Naive thymus-derived CD4-positive, alpha-beta T cell (primary cell): ENCODE results near the gene ACSF3. TPM values are rescaled to one million over a fixed set of nuclear protein-coding genes. Genes with fewer than 3 reads are reported as not detected.
"Not testable (repeated sequence)": the region's sequence is repeated elsewhere in the genome, so short reads cannot be mapped to it uniquely, and the experiment has no call there.

Experiments
- ATAC-seq: fragments of 150-1000 bp; cut with Tn5 transposase; 2 replicates; pipeline ENCODE4 v1.10.0; 2021; ENCODE audit warnings: mild to moderate bottlenecking, moderate library complexity
- CTCF ChIA-PET: fragments of 350-600 bp; sonication (Branson Sonifier 250); formaldehyde crosslinking; loops from one replicate; lab custom pipeline; 2021; ENCODE audit warnings: antibody characterized with exemption; lab: Charles Lee
- POLR2A ChIA-PET: fragments of 350-600 bp; sonication (Branson Sonifier 250); formaldehyde crosslinking; loops from one replicate; lab custom pipeline; 2021; ENCODE audit warnings: antibody characterized with exemption, inconsistent platforms; lab: Charles Lee
- DNase-seq, 9 donors: peaks; one replicate each; pipeline versions ENCODE4 v3.0.0 to v3.0.0-alpha.2; 2020 to 2022; ENCODE audit warnings: mixed read lengths in 1 of 9
- H3K27ac ChIP-seq: one replicate; pipeline ENCODE4 v1.7.0; 2013; ENCODE audit warnings: mild to moderate bottlenecking, low read depth, low read length, moderate library complexity
- H3K27me3 ChIP-seq, 2 donors: one replicate each; pipeline ENCODE4 v1.7.0; 2013; ENCODE audit warnings: low read length in 2 of 2, mild to moderate bottlenecking in 2 of 2, moderate library complexity in 2 of 2; ENCODE audit not compliant: control insufficient read depth in 2 of 2, insufficient read depth in 2 of 2
- H3K36me3 ChIP-seq, 3 experiments: 1 replicate in 2 of 3; 2 replicates in 1 of 3; pipeline ENCODE4 v1.7.0; 2013; ENCODE audit warnings: low read length in 3 of 3, mild to moderate bottlenecking in 3 of 3, moderate library complexity in 1 of 3; ENCODE audit not compliant: insufficient read depth in 3 of 3, control insufficient read depth in 2 of 3
- H3K4me1 ChIP-seq, 2 donors: one replicate each; pipeline ENCODE4 v1.7.0; 2013; ENCODE audit warnings: low read length in 2 of 2, mild to moderate bottlenecking in 2 of 2, moderate library complexity in 1 of 2; ENCODE audit not compliant: control insufficient read depth in 2 of 2, insufficient read depth in 2 of 2
- H3K4me3 ChIP-seq: 2 replicates; pipeline ENCODE4 v1.7.0; 2013; ENCODE audit warnings: mild to moderate bottlenecking, low read length
- H3K9me3 ChIP-seq, 3 experiments: 1 replicate in 2 of 3; 2 replicates in 1 of 3; pipeline ENCODE4 v1.7.0; 2013; ENCODE audit warnings: low read length in 3 of 3; ENCODE audit not compliant: control insufficient read depth in 2 of 3
- H3K27ac Mint-ChIP-seq, 9 donors: one replicate each; pipeline ENCODE4 v1.8.0; 2020 to 2022; ENCODE audit warnings: mixed read lengths in 9 of 9, mild to moderate bottlenecking in 8 of 9, moderate library complexity in 5 of 9, inconsistent platforms in 2 of 9
- H3K27me3 Mint-ChIP-seq, 5 donors: one replicate each; pipeline ENCODE4 v1.8.0; 2021 to 2022; ENCODE audit warnings: mixed read lengths in 5 of 5, mild to moderate bottlenecking in 1 of 5
- H3K36me3 Mint-ChIP-seq, 5 donors: one replicate each; pipeline ENCODE4 v1.8.0; 2020 to 2022; ENCODE audit warnings: mixed read lengths in 5 of 5, mild to moderate bottlenecking in 3 of 5, inconsistent platforms in 1 of 5
- H3K4me1 Mint-ChIP-seq, 7 donors: one replicate each; pipeline ENCODE4 v1.8.0; 2020 to 2022; ENCODE audit warnings: mixed read lengths in 7 of 7, mild to moderate bottlenecking in 3 of 7, inconsistent platforms in 1 of 7
- H3K4me3 Mint-ChIP-seq, 10 donors: one replicate each; pipeline ENCODE4 v1.8.0; 2020 to 2022; ENCODE audit warnings: mild to moderate bottlenecking in 10 of 10, mixed read lengths in 10 of 10, moderate library complexity in 6 of 10, inconsistent platforms in 2 of 10
- H3K9me3 Mint-ChIP-seq, 11 donors: one replicate each; pipeline ENCODE4 v1.8.0; 2020 to 2022; ENCODE audit warnings: mixed read lengths in 11 of 11, mild to moderate bottlenecking in 4 of 11, inconsistent platforms in 1 of 11, moderate library complexity in 1 of 11
- intact Hi-C, 2 donors: fragments of 100-400 bp; cut with micrococcal nuclease; formaldehyde crosslinking; loops; one replicate each; pipeline ENCODE4 v1.15.1; 2023
- polyA plus RNA-seq, 2 donors: library from polyadenylated mRNA; unstranded; fragments of 300-500 nt; fragmentation: Illumina TruSeq; gene quantifications; one replicate each; pipeline ENCODE4 v1.2.3, GENCODE V29; 2021
- total RNA-seq, 6 experiments: library from RNA in 5 of 6; stranded (reverse) in 5 of 6; gene quantifications; 1 replicate in 5 of 6; 2 replicates in 1 of 6; pipeline ENCODE4 v1.2.3 and lab custom pipeline; 2021 to 2026

Gene ACSF3
- total and polyA plus RNA-seq, 7 experiments from 2014 or later = 26.2 to 84.1 (median 68.5) TPM

GRCh38 chr16:89161763-89162713, 68.4 kb downstream of the ACSF3 start:
- Histone ChIP-seq H3K36me3 (no peaks in the 10 kb centered on the region), H3K27me3 (no peaks in the 10 kb centered on the region), H3K9me3 (no peaks in the 10 kb centered on the region), H3K4me1 (peaks cover 0 to under 1% of the 10 kb centered on the region in 2 donors), H3K4me3 (no peak overlapping the region), H3K27ac (no peak overlapping the region)
- intact Hi-C loops = no loop called here
- Mint-ChIP-seq H3K36me3 (no peaks in the 10 kb centered on the region), H3K27ac (peak overlapping the region in 5 of 9 donors; percentile 25 to 80 (median 49)), H3K4me1 (peaks cover 0 to 10% (median 2%) of the 10 kb centered on the region in 7 donors), H3K9me3 (peaks cover 0 to 10% (median 0%) of the 10 kb centered on the region in 11 donors), H3K27me3 (peaks cover 0 to 6% (median 0%) of the 10 kb centered on the region in 5 donors), H3K4me3 (peak overlapping the region in 1 of 10 donors; percentile 48)
- ATAC-seq (no peak), DNase-seq (no peak)
- ChIA-PET CTCF (no interaction called here), POLR2A (no interaction called here)

- Mint-ChIP-seq H3K9me3 (peaks cover 0 to 5% (median 0%) of the 10 kb centered on the region in 11 donors), H3K27ac (no peak overlapping the region), H3K4me1 (peaks cover 0 to 6% (median 2%) of the 10 kb centered on the region in 7 donors), H3K27me3 (peaks cover 0 to 6% (median 0%) of the 10 kb centered on the region in 5 donors), H3K36me3 (no peaks in the 10 kb centered on the region), H3K4me3 (no peak overlapping the region)
- Histone ChIP-seq H3K4me3 (no peak overlapping the region), H3K36me3 (no peaks in the 10 kb centered on the region), H3K27ac (no peak overlapping the region), H3K4me1 (peaks cover 0 to 8% of the 10 kb centered on the region in 2 donors), H3K9me3 (no peaks in the 10 kb centered on the region), H3K27me3 (no peaks in the 10 kb centered on the region)
- ATAC-seq (no peak), DNase-seq (no peak)
- ChIA-PET POLR2A (no interaction called here), CTCF (no interaction called here)
- intact Hi-C loops = no loop called here
Observed at GRCh38 chr16:89163297-89163696, 69.6 kb downstream of the ACSF3 start.

- intact Hi-C loops = no loop called here
- ChIA-PET POLR2A (no interaction called here), CTCF (interaction anchor here (1.2 kb wide), 1 partner anchor 220 kb away, joined by 4 read pairs; no protein-coding TSS in a partner anchor)
- Histone ChIP-seq H3K36me3 (no peaks in the 10 kb centered on the region), H3K4me1 (peaks cover 0 to 8% of the 10 kb centered on the region in 2 donors), H3K9me3 (no peaks in the 10 kb centered on the region), H3K27me3 (no peaks in the 10 kb centered on the region), H3K4me3 (no peak overlapping the region), H3K27ac (no peak overlapping the region)
- Mint-ChIP-seq H3K9me3 (peaks cover 0 to 5% (median 0%) of the 10 kb centered on the region in 11 donors), H3K27me3 (peaks cover 0 to 6% (median 0%) of the 10 kb centered on the region in 5 donors), H3K4me3 (no peak overlapping the region), H3K4me1 (peaks cover 0 to 3% (median 0%) of the 10 kb centered on the region in 7 donors), H3K36me3 (no peaks in the 10 kb centered on the region), H3K27ac (no peak overlapping the region)
- DNase-seq (no peak), ATAC-seq (no peak)
Observed at GRCh38 chr16:89164436-89164835, 70.8 kb downstream of the ACSF3 start.

GRCh38 chr16:89164847-89165680, 71.4 kb downstream of the ACSF3 start:
- intact Hi-C loops = no loop called here
- no peak overlapping the region for H3K4me3 ChIP-seq
- no peak overlapping the region for H3K27ac ChIP-seq
- H3K4me1 ChIP-seq = peaks cover 0 to 11% of the 10 kb centered on the region in 2 donors
- DNase-seq = no peak
- no peaks in the 10 kb centered on the region for H3K36me3 ChIP-seq
- H3K9me3 ChIP-seq = no peaks in the 10 kb centered on the region
- no peak overlapping the region for H3K4me3 Mint-ChIP-seq
- ChIA-PET POLR2A (no interaction called here), CTCF (interaction anchor here (1.2 kb wide), 1 partner anchor 221 kb away, joined by 4 read pairs; no protein-coding TSS in a partner anchor)
- no peak overlapping the region for H3K27ac Mint-ChIP-seq
- no peak for ATAC-seq
- H3K27me3 ChIP-seq = no peaks in the 10 kb centered on the region
- H3K36me3 Mint-ChIP-seq = no peaks in the 10 kb centered on the region
- peaks cover 0 to 3% (median 0%) of the 10 kb centered on the region in 7 donors for H3K4me1 Mint-ChIP-seq
- H3K9me3 Mint-ChIP-seq = peaks cover 0 to 4% (median 0%) of the 10 kb centered on the region in 11 donors
- H3K27me3 Mint-ChIP-seq = peaks cover 0 to 6% (median 0%) of the 10 kb centered on the region in 5 donors

GRCh38 chr16:89165681-89165979, 72.0 kb downstream of the ACSF3 start:
- H3K4me3 Mint-ChIP-seq = not testable (repeated sequence)

GRCh38 chr16:89166696-89167424, 73.2 kb downstream of the ACSF3 start:
- ChIA-PET CTCF (interaction anchor here (0.6 to 1.2 kb wide), 11 partner anchors 11 to 640 kb away, joined by 3 to 5 read pairs (median 3); no protein-coding TSS in a partner anchor), POLR2A (interaction anchor here (1.0 to 1.3 kb wide), 2 partner anchors 11 to 226 kb away, joined by 3 to 4 read pairs; no protein-coding TSS in a partner anchor)
- no peaks in the 10 kb centered on the region for H3K9me3 ChIP-seq
- Mint-ChIP-seq H3K4me3 (no peak overlapping the region), H3K4me1 (peaks cover 6 to 10% (median 8%) of the 10 kb centered on the region in 7 donors), H3K27me3 (peaks cover 0 to 6% (median 0%) of the 10 kb centered on the region in 5 donors), H3K9me3 (peaks cover 0 to 4% (median 0%) of the 10 kb centered on the region in 11 donors), H3K27ac (no peak overlapping the region), H3K36me3 (no peaks in the 10 kb centered on the region)
- H3K4me1 ChIP-seq = peaks cover 8 to 21% of the 10 kb centered on the region in 2 donors
- H3K27ac ChIP-seq = no peak overlapping the region
- H3K4me3 ChIP-seq = no peak overlapping the region
- no peaks in the 10 kb centered on the region for H3K27me3 ChIP-seq
- no peak for ATAC-seq
- intact Hi-C loops = loop anchor here (1.0 to 2.0 kb wide), 6 partner anchors 52 to 430 kb away; partner anchors contain the start of gene TRAPPC2L (in 1 of the 2)
- no peaks in the 10 kb centered on the region for H3K36me3 ChIP-seq
- peak in 1 of 9 donors; percentile 37 for DNase-seq

More at GRCh38 chr16:89165681-89165979, 72.0 kb downstream of the ACSF3 start:
- H3K9me3 ChIP-seq, H3K9me3 Mint-ChIP-seq, H3K27ac ChIP-seq, H3K27ac Mint-ChIP-seq, H3K27me3 ChIP-seq, H3K4me3 ChIP-seq, ATAC-seq, H3K36me3 Mint-ChIP-seq, POLR2A ChIA-PET, intact Hi-C loops, H3K27me3 Mint-ChIP-seq, H3K36me3 ChIP-seq, H3K4me1 Mint-ChIP-seq, DNase-seq: not testable (repeated sequence)
- H3K4me1 ChIP-seq = peaks cover 3 to 16% of the 10 kb centered on the region in 2 donors
- CTCF ChIA-PET = interaction anchor here (1.2 kb wide), 1 partner anchor 221 kb away, joined by 4 read pairs; no protein-coding TSS in a partner anchor
